ENCODE data around the gene MARVELD3. TPM values are rescaled to one million over a fixed set of nuclear protein-coding genes. Genes with fewer than 3 reads are reported as not detected.

Gene MARVELD3
- total RNA-seq, 3 donors from 2014 or later (not counting 1 experiment from before 2014, with no cell fraction given) = not detected

GRCh38 chr16:71590584-71590983 is 35.4 kb upstream of the MARVELD3 start:
- no peak overlapping the region for H3K27ac Mint-ChIP-seq
- H3K36me3 Mint-ChIP-seq = no peaks in the 10 kb centered on the region
- intact Hi-C loops (cut with micrococcal nuclease) = no loop called here
- Histone ChIP-seq H3K4me1 (ENCODE audit: control insufficient read depth, insufficient read depth, low read length) (no peaks in the 10 kb centered on the region), H3K36me3 (ENCODE audit: control insufficient read depth, insufficient read depth, low read length) (no peaks in the 10 kb centered on the region), H3K4me3 (ENCODE audit: low read length) (no peak overlapping the region), H3K9me3 (ENCODE audit: control insufficient read depth, insufficient read depth, low read length) (no peaks in the 10 kb centered on the region), H3K27me3 (ENCODE audit: control insufficient read depth, insufficient read depth, low read length) (no peaks in the 10 kb centered on the region), H3K27ac (ENCODE audit: low read length) (no peak overlapping the region)
- 87% methylated on average over 4 of the region's 4 CpGs for WGBS (ENCODE audit: insufficient coverage)
- no peak for ATAC-seq
- H3K4me1 Mint-ChIP-seq = no peaks in the 10 kb centered on the region
- no peak for TF ChIP-seq CTCF (IDR thresholded peaks at IDR 0.05)
- peaks cover 35 to 42% of the 10 kb centered on the region in 2 donors for H3K27me3 Mint-ChIP-seq (ENCODE audit: low read depth in 2 of 2)
- no peaks in the 10 kb centered on the region for H3K9me3 Mint-ChIP-seq
- H3K4me3 Mint-ChIP-seq = no peak overlapping the region
- no peak for DNase-seq

GRCh38 chr16:71591917-71592316 is 34.1 kb upstream of the MARVELD3 start:
- no peak for DNase-seq
- no peaks in the 10 kb centered on the region for H3K27me3 ChIP-seq (ENCODE audit: control insufficient read depth, insufficient read depth, low read length)
- H3K4me1 ChIP-seq (ENCODE audit: control insufficient read depth, insufficient read depth, low read length) = no peaks in the 10 kb centered on the region
- 100% methylated on average over 1 of the region's 3 CpGs for WGBS (ENCODE audit: insufficient coverage)
- ATAC-seq = no peak
- Mint-ChIP-seq H3K4me1 (no peaks in the 10 kb centered on the region), H3K9me3 (no peaks in the 10 kb centered on the region), H3K27ac (no peak overlapping the region), H3K36me3 (no peaks in the 10 kb centered on the region), H3K27me3 (ENCODE audit: low read depth in 2 of 2) (peaks cover 31 to 37% of the 10 kb centered on the region in 2 donors), H3K4me3 (no peak overlapping the region)
- no peaks in the 10 kb centered on the region for H3K36me3 ChIP-seq (ENCODE audit: control insufficient read depth, insufficient read depth, low read length)
- no peaks in the 10 kb centered on the region for H3K9me3 ChIP-seq (ENCODE audit: control insufficient read depth, insufficient read depth, low read length)
- no peak overlapping the region for H3K27ac ChIP-seq (ENCODE audit: low read length)
- H3K4me3 ChIP-seq (ENCODE audit: low read length) = no peak overlapping the region
- no peak for TF ChIP-seq CTCF (IDR thresholded peaks at IDR 0.05)
- intact Hi-C loops (cut with micrococcal nuclease) = no loop called here

GRCh38 chr16:71593048-71593999 is 32.7 kb upstream of the MARVELD3 start:
- no peak overlapping the region for H3K27ac Mint-ChIP-seq

More at GRCh38 chr16:71593048-71593999, 32.7 kb upstream of the MARVELD3 start:
- Histone ChIP-seq H3K27me3 (ENCODE audit: control insufficient read depth, insufficient read depth, low read length) (no peaks in the 10 kb centered on the region), H3K4me1 (ENCODE audit: control insufficient read depth, insufficient read depth, low read length) (no peaks in the 10 kb centered on the region), H3K27ac (ENCODE audit: low read length) (no peak overlapping the region), H3K4me3 (ENCODE audit: low read length) (no peak overlapping the region), H3K9me3 (ENCODE audit: control insufficient read depth, insufficient read depth, low read length) (no peaks in the 10 kb centered on the region), H3K36me3 (ENCODE audit: control insufficient read depth, insufficient read depth, low read length) (no peaks in the 10 kb centered on the region)
- no peak for ATAC-seq
- WGBS (ENCODE audit: insufficient coverage) = 81% methylated on average over 2 of the region's 3 CpGs
- no peak overlapping the region for H3K4me3 Mint-ChIP-seq
- intact Hi-C loops (cut with micrococcal nuclease) = no loop called here
- no peaks in the 10 kb centered on the region for H3K4me1 Mint-ChIP-seq
- no peak for DNase-seq
- no peaks in the 10 kb centered on the region for H3K9me3 Mint-ChIP-seq
- TF ChIP-seq CTCF (IDR thresholded peaks at IDR 0.05) = no peak
- H3K36me3 Mint-ChIP-seq = no peaks in the 10 kb centered on the region
- H3K27me3 Mint-ChIP-seq (ENCODE audit: low read depth in 2 of 2) = peaks cover 26 to 48% of the 10 kb centered on the region in 2 donors
